DND-41 (cell line): ENCODE measurements around the gene ADCK1.

Experiments
- EZH2 ChIP-seq: IDR thresholded peaks from 3 replicates; pipeline ENCODE4 v1.6.1; 2012; ENCODE audit warnings: borderline replicate concordance, low read depth, mild to moderate bottlenecking, moderate library complexity, low read length, inconsistent platforms; ENCODE audit not compliant: severe bottlenecking
- TF ChIP-seq, protein P1 (sequence below): IDR thresholded peaks from 2 replicates; pipeline ENCODE4 v1.5.1; 2012; ENCODE audit warnings: borderline replicate concordance, low read length, moderate library complexity, mild to moderate bottlenecking; ENCODE audit not compliant: poor library complexity, severe bottlenecking; ENCODE audit errors: extremely low read depth

DNA sequence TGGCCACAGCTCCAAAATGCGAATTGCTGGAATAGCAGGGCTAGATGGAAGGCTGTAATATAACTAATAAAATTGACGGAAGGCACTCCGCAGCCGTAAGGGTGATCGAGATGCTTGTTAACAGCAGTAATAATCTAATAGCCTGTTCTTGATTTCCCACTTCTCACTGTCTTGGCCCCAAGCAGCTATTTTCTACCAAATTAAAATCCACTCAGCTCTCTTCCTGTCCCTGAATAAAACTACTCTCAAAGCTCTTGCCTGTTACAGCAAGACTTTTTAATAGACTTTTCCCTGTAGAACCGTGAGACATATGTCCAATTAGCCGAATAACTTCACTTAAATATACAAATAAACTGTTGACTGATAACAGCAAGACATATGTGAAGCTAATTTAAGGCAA is 38.0 kb downstream of the ADCK1 start:
- TF ChIP-seq, protein P1, sequence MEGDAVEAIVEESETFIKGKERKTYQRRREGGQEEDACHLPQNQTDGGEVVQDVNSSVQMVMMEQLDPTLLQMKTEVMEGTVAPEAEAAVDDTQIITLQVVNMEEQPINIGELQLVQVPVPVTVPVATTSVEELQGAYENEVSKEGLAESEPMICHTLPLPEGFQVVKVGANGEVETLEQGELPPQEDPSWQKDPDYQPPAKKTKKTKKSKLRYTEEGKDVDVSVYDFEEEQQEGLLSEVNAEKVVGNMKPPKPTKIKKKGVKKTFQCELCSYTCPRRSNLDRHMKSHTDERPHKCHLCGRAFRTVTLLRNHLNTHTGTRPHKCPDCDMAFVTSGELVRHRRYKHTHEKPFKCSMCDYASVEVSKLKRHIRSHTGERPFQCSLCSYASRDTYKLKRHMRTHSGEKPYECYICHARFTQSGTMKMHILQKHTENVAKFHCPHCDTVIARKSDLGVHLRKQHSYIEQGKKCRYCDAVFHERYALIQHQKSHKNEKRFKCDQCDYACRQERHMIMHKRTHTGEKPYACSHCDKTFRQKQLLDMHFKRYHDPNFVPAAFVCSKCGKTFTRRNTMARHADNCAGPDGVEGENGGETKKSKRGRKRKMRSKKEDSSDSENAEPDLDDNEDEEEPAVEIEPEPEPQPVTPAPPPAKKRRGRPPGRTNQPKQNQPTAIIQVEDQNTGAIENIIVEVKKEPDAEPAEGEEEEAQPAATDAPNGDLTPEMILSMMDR: no peak
- no peak for TF ChIP-seq EZH2
